Smooth muscle cell of the brain vasculature (primary cell): ENCODE results near the gene ATG4C.
"Not testable (repeated sequence)": the region's sequence is repeated elsewhere in the genome, so short reads cannot be mapped to it uniquely, and the experiment has no call there.

Source experiments
- DNase-seq: peaks from one replicate; pipeline ENCODE4 v3.0.0-alpha.2; 2012; ENCODE audit warnings: low read depth, low spot score

The ATG4C gene

GRCh38 chr1:62783736-62784508, at the start of gene ATG4C:
Gene ATG4C, plus strand, starts transcription at chr1:62784132. Its CDS starts 19,655 bp downstream, at chr1:62803787.
- peak; percentile 91 for DNase-seq

GRCh38 chr1:62735491-62736171, 48.3 kb upstream of the ATG4C start:
- no peak for DNase-seq

GRCh38 chr1:62740701-62741100, 43.2 kb upstream of the ATG4C start:
- not testable (repeated sequence) for DNase-seq

GRCh38 chr1:62744611-62745577, 39.0 kb upstream of the ATG4C start:
- no peak for DNase-seq

GRCh38 chr1:62746086-62746808, 37.7 kb upstream of the ATG4C start:
- peak; percentile 13 for DNase-seq

- no peak for DNase-seq
These were observed 37.2 kb upstream of the ATG4C start for GRCh38 chr1:62746809-62747138.

GRCh38 chr1:62753031-62753965, 30.6 kb upstream of the ATG4C start:
- no peak for DNase-seq

GRCh38 chr1:62754938-62755337, 29.0 kb upstream of the ATG4C start:
- not testable (repeated sequence) for DNase-seq

GRCh38 chr1:62756255-62756884, 27.6 kb upstream of the ATG4C start:
- DNase-seq: not testable (repeated sequence)

GRCh38 chr1:62759232-62759875, 24.6 kb upstream of the ATG4C start:
- not testable (repeated sequence) for DNase-seq

GRCh38 chr1:62760021-62760782, 23.7 kb upstream of the ATG4C start:
- DNase-seq: not testable (repeated sequence)

- DNase-seq: not testable (repeated sequence)
These were observed 22.6 kb upstream of the ATG4C start for GRCh38 chr1:62761223-62761870.

GRCh38 chr1:62762027-62762426, 21.9 kb upstream of the ATG4C start:
- DNase-seq: not testable (repeated sequence)

GRCh38 chr1:62765981-62766380, 18.0 kb upstream of the ATG4C start:
- no peak for DNase-seq

GRCh38 chr1:62768551-62768950, 15.4 kb upstream of the ATG4C start:
- DNase-seq: not testable (repeated sequence)

- no peak for DNase-seq
These were observed 11.2 kb upstream of the ATG4C start for GRCh38 chr1:62772607-62773295.

- DNase-seq: no peak
These were observed 9.9 kb upstream of the ATG4C start for GRCh38 chr1:62774006-62774405.
